GM21528 (cell line): ENCODE measurements around the gene MRAP.
"Not testable (repeated sequence)": the region's sequence is repeated elsewhere in the genome, so short reads cannot be mapped to it uniquely, and the experiment has no call there.

Source experiments
- ATAC-seq: cut with Tn5 transposase; IDR thresholded peaks from one replicate; pipeline ENCODE4 v1.9.1; 2021; ENCODE audit warnings: mild to moderate bottlenecking, moderate library complexity; ENCODE audit not compliant: unreplicated experiment, low FRiP score

MRAP gene

GRCh38 chr21:32298148-32298559 is 501 bp upstream of the MRAP start:
- ATAC-seq = no peak

- no peak for ATAC-seq
Observed at GRCh38 chr21:32299695-32300094, 1.0 kb downstream of the MRAP start.

- no peak for ATAC-seq
Observed at GRCh38 chr21:32300117-32300681, 1.5 kb downstream of the MRAP start.

GRCh38 chr21:32301596-32301995 is 2.9 kb downstream of the MRAP start:
- no peak for ATAC-seq

GRCh38 chr21:32302560-32302959 is 3.9 kb downstream of the MRAP start:
- ATAC-seq = no peak

- ATAC-seq = no peak
Observed at GRCh38 chr21:32303385-32303784, 4.7 kb downstream of the MRAP start.

- no peak for ATAC-seq
Observed at GRCh38 chr21:32304998-32305397, 6.3 kb downstream of the MRAP start.

GRCh38 chr21:32306021-32306780 is 7.5 kb downstream of the MRAP start:
- ATAC-seq = no peak

GRCh38 chr21:32307706-32308105 is 9.1 kb downstream of the MRAP start:
- no peak for ATAC-seq

GRCh38 chr21:32308696-32309095 is 10.0 kb downstream of the MRAP start:
- ATAC-seq = no peak

- ATAC-seq = no peak
Observed at GRCh38 chr21:32309906-32310460, 11.3 kb downstream of the MRAP start.

GRCh38 chr21:32310976-32311375 is 12.3 kb downstream of the MRAP start:
- not testable (repeated sequence) for ATAC-seq

- no peak for ATAC-seq
Observed at GRCh38 chr21:32311621-32312020, 13.0 kb downstream of the MRAP start.

GRCh38 chr21:32312326-32312725 is 13.7 kb downstream of the MRAP start:
- no peak for ATAC-seq

GRCh38 chr21:32312976-32313375 is 14.3 kb downstream of the MRAP start:
- no peak for ATAC-seq

GRCh38 chr21:32314806-32315205 is 16.2 kb downstream of the MRAP start:
- no peak for ATAC-seq

- ATAC-seq = no peak
Observed at GRCh38 chr21:32315511-32316281, 17.0 kb downstream of the MRAP start.

GRCh38 chr21:32316361-32317215 is 17.9 kb downstream of the MRAP start:
- no peak for ATAC-seq

GRCh38 chr21:32317726-32318125 is 19.1 kb downstream of the MRAP start:
- no peak for ATAC-seq

GRCh38 chr21:32319012-32319411 is 20.4 kb downstream of the MRAP start:
- ATAC-seq = no peak
